ENCODE measurements around the gene VPS37D.

GRCh38 chr7:73716318-73716890 lies 48.8 kb downstream of the VPS37D start:
- TF ChIP-seq CTCF (tag by site-specific recombination; IDR thresholded peaks at IDR 0.05) (no peak), TCF7L2 (IDR thresholded peaks at IDR 0.05; ENCODE audit: borderline replicate concordance, low read depth, low read length) (no peak)

Measured in HEK293 (cell line).